Measurements from ENCODE around the gene CPEB3.
"Not testable (repeated sequence)": the region's sequence is repeated elsewhere in the genome, so short reads cannot be mapped to it uniquely, and the experiment has no call there.

- TF ChIP-seq, protein P1, sequence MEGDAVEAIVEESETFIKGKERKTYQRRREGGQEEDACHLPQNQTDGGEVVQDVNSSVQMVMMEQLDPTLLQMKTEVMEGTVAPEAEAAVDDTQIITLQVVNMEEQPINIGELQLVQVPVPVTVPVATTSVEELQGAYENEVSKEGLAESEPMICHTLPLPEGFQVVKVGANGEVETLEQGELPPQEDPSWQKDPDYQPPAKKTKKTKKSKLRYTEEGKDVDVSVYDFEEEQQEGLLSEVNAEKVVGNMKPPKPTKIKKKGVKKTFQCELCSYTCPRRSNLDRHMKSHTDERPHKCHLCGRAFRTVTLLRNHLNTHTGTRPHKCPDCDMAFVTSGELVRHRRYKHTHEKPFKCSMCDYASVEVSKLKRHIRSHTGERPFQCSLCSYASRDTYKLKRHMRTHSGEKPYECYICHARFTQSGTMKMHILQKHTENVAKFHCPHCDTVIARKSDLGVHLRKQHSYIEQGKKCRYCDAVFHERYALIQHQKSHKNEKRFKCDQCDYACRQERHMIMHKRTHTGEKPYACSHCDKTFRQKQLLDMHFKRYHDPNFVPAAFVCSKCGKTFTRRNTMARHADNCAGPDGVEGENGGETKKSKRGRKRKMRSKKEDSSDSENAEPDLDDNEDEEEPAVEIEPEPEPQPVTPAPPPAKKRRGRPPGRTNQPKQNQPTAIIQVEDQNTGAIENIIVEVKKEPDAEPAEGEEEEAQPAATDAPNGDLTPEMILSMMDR (IDR thresholded peaks at IDR 0.05), result not testable (repeated sequence)
- not testable (repeated sequence) for TF ChIP-seq POLR2A (IDR thresholded peaks at IDR 0.05)
These were observed 75.7 kb downstream of the CPEB3 start for GRCh38 chr10:92215222-92215621.

Measured in thyroid gland (tissue), 4 donors.